Activated CD4-positive, alpha-beta memory T cell treated with anti-CD3 and anti-CD28 coated beads for 36 hours (primary cell): ENCODE measurements around the gene CHRNA3. TPM values are rescaled to one million over a fixed set of nuclear protein-coding genes. Genes with fewer than 3 reads are reported as not detected.

Experiments used
- CTCF ChIA-PET: fragments of 350-600 bp; sonication (Branson Sonifier 250); formaldehyde crosslinking; loops from one replicate; lab custom pipeline; 2021; ENCODE audit warnings: antibody characterized with exemption, inconsistent platforms; lab: Charles Lee
- POLR2A ChIA-PET: fragments of 350-600 bp; sonication (Branson Sonifier 250); formaldehyde crosslinking; loops from one replicate; lab custom pipeline; 2021; ENCODE audit warnings: antibody characterized with exemption; lab: Charles Lee
- DNase-seq: peaks from one replicate; pipeline ENCODE4 v3.0.0-alpha.2; 2020
- H3K27ac Mint-ChIP-seq: one replicate; pipeline ENCODE4 v1.8.0; 2021; ENCODE audit warnings: mixed read lengths
- H3K27me3 Mint-ChIP-seq: one replicate; pipeline ENCODE4 v1.8.0; 2021; ENCODE audit warnings: mixed read lengths
- H3K36me3 Mint-ChIP-seq: one replicate; pipeline ENCODE4 v1.8.0; 2021; ENCODE audit warnings: mixed read lengths
- H3K4me1 Mint-ChIP-seq: one replicate; pipeline ENCODE4 v1.8.0; 2021; ENCODE audit warnings: low read depth, mixed read lengths
- H3K4me3 Mint-ChIP-seq: one replicate; pipeline ENCODE4 v1.8.0; 2021; ENCODE audit warnings: mild to moderate bottlenecking, mixed read lengths
- H3K9me3 Mint-ChIP-seq: one replicate; pipeline ENCODE4 v1.8.0; 2021; ENCODE audit warnings: mixed read lengths
- intact Hi-C: fragments of 100-400 bp; cut with micrococcal nuclease; formaldehyde crosslinking; loops from one replicate; pipeline ENCODE4 v1.15.1; 2023
- total RNA-seq, 2 experiments: library from RNA; stranded (reverse); gene quantifications; one replicate each; pipeline ENCODE4 v1.2.3, GENCODE V29; 2021

The CHRNA3 gene
- total RNA-seq, 2 experiments from 2014 or later = not detected

DNA sequence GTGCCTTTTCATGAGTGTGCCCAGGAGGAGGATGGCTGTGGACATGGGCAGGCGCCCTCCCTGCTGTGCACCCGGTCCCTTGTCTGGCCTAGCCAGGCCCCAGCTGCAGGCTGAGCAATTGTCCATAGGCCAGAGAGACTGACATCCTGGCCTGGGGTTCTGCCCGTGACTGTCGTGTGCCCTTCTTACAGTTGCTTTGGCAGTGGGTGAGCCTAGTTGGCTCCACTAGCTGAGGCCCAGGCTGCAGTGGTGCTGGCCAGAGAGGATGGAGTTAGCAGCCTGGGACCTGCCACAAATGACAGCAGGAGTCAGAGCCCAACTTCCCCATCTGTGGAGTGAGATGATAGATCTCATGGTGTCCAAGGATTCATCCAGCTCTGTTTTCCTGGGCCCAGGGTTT is 29.2 kb upstream of the CHRNA3 start:
- Mint-ChIP-seq H3K36me3 (no peaks in the 10 kb centered on the region), H3K27ac (no peak overlapping the region), H3K27me3 (peaks cover 2% of the 10 kb centered on the region), H3K4me1 (no peaks in the 10 kb centered on the region), H3K4me3 (no peak overlapping the region), H3K9me3 (no peaks in the 10 kb centered on the region)
- ChIA-PET POLR2A (no interaction called here), CTCF (no interaction called here)
- intact Hi-C loops = no loop called here
- no peak for DNase-seq

DNA sequence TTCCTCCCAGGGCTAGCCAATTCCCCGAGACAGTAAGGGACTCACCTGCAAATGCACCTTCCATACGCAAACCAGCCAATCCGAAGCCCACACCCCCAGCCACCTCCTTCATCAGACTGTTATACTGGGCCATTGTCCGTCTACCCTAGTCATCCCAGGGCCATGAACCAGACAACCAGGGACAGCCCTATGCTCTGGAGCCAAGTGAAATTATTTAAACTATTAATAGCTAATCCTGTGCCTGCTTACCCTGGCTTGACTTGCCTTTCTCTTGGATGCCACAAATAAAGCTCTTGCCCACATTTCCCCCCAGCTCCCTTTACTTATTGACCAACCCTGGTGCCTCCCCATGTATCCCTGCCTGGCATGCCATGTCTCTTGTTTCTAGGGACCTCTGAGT is 24.2 kb upstream of the CHRNA3 start:
- peaks cover 15% of the 10 kb centered on the region for H3K27me3 Mint-ChIP-seq
- H3K4me3 Mint-ChIP-seq = no peak overlapping the region
- no peak overlapping the region for H3K27ac Mint-ChIP-seq
- no peaks in the 10 kb centered on the region for H3K9me3 Mint-ChIP-seq
- ChIA-PET POLR2A (no interaction called here), CTCF (no interaction called here)
- no peaks in the 10 kb centered on the region for H3K36me3 Mint-ChIP-seq
- no peak for DNase-seq
- peaks cover 10% of the 10 kb centered on the region for H3K4me1 Mint-ChIP-seq
- intact Hi-C loops = no loop called here

DNA sequence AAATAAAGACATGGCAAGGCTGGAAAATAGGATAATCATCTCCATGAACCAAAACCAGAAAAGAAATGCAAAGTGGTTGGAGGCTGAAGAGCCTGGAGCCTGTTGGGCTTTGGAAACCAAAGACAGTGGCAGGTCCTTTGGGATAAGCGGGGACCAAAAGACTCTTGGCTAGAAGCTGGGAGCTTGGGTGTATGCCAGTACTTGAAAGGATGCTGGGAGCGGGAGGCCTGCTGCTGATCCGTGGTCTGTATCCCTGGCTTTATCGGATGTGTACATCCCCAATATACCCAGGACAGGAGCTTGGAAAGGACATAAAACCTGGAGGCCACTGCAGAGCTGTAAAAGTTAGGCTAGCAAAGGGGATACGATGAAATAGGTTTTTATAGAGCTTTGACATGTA is 21.5 kb upstream of the CHRNA3 start:
- POLR2A ChIA-PET = no interaction called here
- H3K4me1 Mint-ChIP-seq = peaks cover 10% of the 10 kb centered on the region
- DNase-seq = no peak

DNA sequence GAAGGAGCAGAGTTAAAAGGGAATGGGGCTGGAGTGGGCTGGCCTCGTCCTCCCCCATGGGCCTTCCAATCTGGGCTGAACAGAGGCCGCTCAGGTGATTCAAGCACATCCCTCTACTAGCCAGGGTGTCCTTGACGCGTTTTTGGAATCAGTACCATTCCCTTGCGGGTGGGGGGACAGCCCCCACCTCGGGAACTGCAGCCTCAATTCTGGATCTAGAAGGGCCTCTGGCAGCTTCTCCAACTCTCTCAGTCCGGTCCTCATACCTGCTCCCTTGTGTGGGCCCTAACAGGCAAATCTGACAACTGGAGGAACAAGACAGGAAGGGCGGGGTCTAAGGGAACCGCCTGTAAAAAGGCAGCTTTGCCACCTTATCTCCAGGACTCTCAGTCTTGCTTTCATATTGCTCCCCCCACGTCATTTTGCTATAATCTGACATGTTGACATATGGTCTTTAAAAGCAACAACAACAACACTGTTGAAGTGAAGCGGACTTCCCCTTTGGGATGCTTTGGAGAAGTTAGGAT is 21.0 kb upstream of the CHRNA3 start:
- ChIA-PET POLR2A (no interaction called here), CTCF (no interaction called here)
- Mint-ChIP-seq H3K4me3 (no peak overlapping the region), H3K27me3 (peaks cover 20% of the 10 kb centered on the region), H3K9me3 (no peaks in the 10 kb centered on the region), H3K27ac (no peak overlapping the region), H3K36me3 (no peaks in the 10 kb centered on the region), H3K4me1 (peaks cover 10% of the 10 kb centered on the region)
- intact Hi-C loops = no loop called here
- no peak for DNase-seq

More for the DNA sequence above, 21.5 kb upstream of the CHRNA3 start:
- no peaks in the 10 kb centered on the region for H3K36me3 Mint-ChIP-seq
- intact Hi-C loops = no loop called here
- H3K27ac Mint-ChIP-seq = no peak overlapping the region
- no peaks in the 10 kb centered on the region for H3K9me3 Mint-ChIP-seq
- H3K27me3 Mint-ChIP-seq = peaks cover 20% of the 10 kb centered on the region
- CTCF ChIA-PET = no interaction called here
- H3K4me3 Mint-ChIP-seq = no peak overlapping the region

DNA sequence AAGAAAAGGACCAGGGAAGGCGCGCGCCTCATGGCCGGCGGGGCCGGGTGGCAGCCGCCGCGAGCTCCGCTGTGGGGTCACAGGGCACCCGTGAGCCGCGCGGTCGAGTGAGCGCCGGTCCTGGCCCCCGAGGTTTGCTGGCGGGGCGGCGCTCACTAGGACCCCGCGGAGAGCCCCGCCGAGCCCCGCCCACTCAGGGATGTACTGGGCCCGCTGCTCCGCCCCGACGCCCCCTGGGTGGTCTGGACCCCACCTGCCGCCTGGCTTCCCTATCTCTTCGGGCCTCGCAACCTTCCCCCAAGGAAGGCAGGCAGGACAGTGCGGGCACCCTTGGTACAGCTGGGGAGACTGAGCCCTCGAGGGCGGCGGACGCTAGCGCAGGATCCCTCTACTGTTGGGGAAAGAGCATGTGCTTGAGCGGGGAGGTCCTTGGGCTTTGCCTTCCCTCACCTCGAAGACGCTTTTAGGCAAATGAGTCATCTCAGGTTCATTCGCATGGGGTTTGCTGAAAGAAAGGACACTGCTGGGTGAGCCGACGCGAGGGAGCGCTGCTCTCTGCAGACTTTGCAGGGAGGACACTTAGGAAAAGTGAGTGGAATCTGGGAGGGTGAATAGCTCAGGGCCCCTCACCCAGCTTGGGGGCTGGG is 20.4 kb upstream of the CHRNA3 start, which contains the start of gene CHRNB4:
CHRNB4 (minus strand) TSS at position 109 of the 647 bp plus-strand sequence; CDS start at position 32, 77 bp downstream.
- intact Hi-C loops = no loop called here
- Mint-ChIP-seq H3K27ac (no peak within 1 kb of the TSS), H3K36me3 (no peaks in the 10 kb centered on the region), H3K27me3 (peaks cover 20% of the 10 kb centered on the region), H3K4me1 (peaks cover 10% of the 10 kb centered on the region), H3K4me3 (peak within 1 kb of the TSS; percentile 44), H3K9me3 (no peaks in the 10 kb centered on the region)
- no peak for DNase-seq
- ChIA-PET CTCF (interaction anchor here (1.4 kb wide), 1 partner anchor 97 kb away, joined by 3 read pairs; no protein-coding TSS in a partner anchor), POLR2A (no interaction called here)

DNA sequence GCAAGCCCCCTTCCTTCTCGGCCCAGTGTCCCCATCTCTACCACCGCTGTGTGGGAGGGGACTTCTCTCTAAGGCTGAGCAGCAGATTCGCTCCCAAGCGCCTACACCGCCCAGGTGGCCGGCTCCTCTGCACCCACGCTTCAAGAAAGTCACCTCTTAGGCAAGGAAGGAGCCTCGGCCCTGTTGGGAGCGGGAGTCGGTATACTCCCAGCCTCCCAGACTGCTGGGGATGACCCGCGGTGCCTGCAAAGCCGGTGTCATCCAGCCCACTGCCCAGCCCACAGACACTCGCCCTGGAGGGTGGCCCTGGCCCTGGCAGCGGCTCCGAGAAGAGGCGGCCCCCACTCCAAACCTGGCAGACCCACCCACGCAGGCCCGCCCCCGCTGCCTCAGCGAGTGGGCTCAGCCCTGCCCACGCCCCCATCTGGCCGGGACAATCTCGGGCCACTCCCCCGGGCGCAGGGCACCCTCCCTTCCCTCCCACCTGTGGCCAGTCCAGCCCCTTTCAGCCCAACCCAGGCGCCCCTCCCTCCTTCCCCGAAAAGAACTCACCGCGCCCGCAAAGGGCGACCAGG is 19.8 kb upstream of the CHRNA3 start:
- no peaks in the 10 kb centered on the region for H3K36me3 Mint-ChIP-seq
- H3K4me3 Mint-ChIP-seq = peak overlapping the region; percentile 44
- POLR2A ChIA-PET = no interaction called here
- intact Hi-C loops = no loop called here
- no peak overlapping the region for H3K27ac Mint-ChIP-seq
- CTCF ChIA-PET = interaction anchor here (0.6 to 3.3 kb wide), 4 partner anchors 13 to 97 kb away, joined by 3 to 30 read pairs (median 3); no protein-coding TSS in a partner anchor
- peaks cover 20% of the 10 kb centered on the region for H3K27me3 Mint-ChIP-seq
- no peak for DNase-seq
- peaks cover 10% of the 10 kb centered on the region for H3K4me1 Mint-ChIP-seq
- H3K9me3 Mint-ChIP-seq = no peaks in the 10 kb centered on the region

DNA sequence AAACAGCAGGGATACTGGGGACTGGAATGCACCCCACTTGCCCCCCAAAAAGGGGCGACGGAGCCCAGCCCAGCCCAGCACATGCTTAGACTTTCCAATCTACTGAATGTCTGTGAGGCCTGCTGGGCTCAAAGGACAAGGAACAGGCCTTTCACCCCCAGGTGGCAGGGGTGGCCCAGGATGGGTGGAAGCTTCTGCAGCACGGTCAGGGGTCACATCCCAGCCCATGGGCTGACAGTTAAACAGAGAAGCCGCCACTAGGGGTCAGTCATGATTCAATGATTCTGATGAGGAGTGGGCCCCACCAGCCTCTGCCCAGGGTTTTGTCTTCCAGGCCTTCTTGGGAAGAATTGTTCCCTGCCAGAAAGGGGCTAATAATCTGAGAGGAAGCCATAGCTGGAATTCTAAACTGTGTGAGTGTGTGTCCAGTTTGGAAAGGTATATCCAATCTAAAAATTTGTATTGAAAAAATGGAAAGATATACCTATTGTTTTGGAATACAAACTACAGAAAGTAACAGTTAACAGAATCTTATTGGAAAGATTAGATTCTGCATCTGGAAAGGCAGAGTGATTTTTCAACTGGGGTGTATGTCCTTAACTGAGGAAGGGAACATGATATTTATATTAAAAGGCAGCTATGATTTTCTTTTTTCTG is 18.0 kb upstream of the CHRNA3 start:
- intact Hi-C loops = loop anchor here (1.0 kb wide), 1 partner anchor 71 kb away; no protein-coding TSS in a partner anchor
- ChIA-PET CTCF (interaction anchor here (0.8 to 3.3 kb wide), 12 partner anchors 8 to 178 kb away, joined by 3 to 30 read pairs (median 4); no protein-coding TSS in a partner anchor), POLR2A (interaction anchor here (0.5 kb wide), 1 partner anchor 63 kb away, joined by 3 read pairs; no protein-coding TSS in a partner anchor)
- Mint-ChIP-seq H3K27me3 (peaks cover 20% of the 10 kb centered on the region), H3K4me3 (no peak overlapping the region), H3K36me3 (no peaks in the 10 kb centered on the region), H3K9me3 (no peaks in the 10 kb centered on the region), H3K27ac (no peak overlapping the region), H3K4me1 (peaks cover 10% of the 10 kb centered on the region)
- DNase-seq = peak; percentile 61

DNA sequence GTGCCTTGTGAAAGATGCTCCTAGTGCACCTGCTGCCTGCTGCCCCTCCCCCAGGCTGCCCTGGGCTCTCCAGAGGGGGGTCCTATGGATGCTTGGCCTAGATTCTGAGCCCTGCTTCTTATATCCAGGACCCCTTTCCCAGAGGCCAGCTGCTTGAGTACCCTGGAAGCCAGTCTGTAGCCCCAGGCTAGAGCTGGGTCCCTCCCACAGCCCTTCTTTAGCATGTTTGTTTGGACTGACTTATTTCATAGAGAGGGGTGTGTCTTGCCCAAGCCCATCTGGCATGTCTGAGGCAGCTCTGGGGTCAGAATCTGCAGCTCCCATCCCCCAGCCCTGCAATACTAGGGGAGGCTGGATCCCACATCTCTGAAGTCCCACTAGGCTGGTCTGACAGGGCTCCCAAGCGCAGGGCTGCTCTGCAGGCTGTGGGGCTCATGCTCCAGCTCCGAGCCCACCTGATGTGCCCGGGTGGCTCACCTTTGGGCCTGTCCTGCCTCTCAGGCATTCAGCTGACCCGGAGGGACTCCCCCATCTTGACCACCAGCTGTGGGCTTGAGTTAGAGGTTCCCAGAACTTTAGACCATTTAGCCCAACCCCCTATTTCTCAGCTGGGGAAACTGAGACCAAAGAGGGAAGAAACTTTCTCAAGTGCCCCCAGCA is 17.1 kb upstream of the CHRNA3 start:
- H3K27ac Mint-ChIP-seq = no peak overlapping the region
- ChIA-PET CTCF (interaction anchor here (1.0 to 3.3 kb wide), 6 partner anchors 15 to 179 kb away, joined by 3 to 30 read pairs (median 6); no protein-coding TSS in a partner anchor), POLR2A (no interaction called here)
- H3K27me3 Mint-ChIP-seq = peaks cover 20% of the 10 kb centered on the region
- H3K4me3 Mint-ChIP-seq = no peak overlapping the region
- no peak for DNase-seq
- H3K9me3 Mint-ChIP-seq = peaks cover 8% of the 10 kb centered on the region
- intact Hi-C loops = loop anchor here (1.0 kb wide), 1 partner anchor 71 kb away; no protein-coding TSS in a partner anchor
- H3K4me1 Mint-ChIP-seq = peaks cover 10% of the 10 kb centered on the region
- no peaks in the 10 kb centered on the region for H3K36me3 Mint-ChIP-seq

DNA sequence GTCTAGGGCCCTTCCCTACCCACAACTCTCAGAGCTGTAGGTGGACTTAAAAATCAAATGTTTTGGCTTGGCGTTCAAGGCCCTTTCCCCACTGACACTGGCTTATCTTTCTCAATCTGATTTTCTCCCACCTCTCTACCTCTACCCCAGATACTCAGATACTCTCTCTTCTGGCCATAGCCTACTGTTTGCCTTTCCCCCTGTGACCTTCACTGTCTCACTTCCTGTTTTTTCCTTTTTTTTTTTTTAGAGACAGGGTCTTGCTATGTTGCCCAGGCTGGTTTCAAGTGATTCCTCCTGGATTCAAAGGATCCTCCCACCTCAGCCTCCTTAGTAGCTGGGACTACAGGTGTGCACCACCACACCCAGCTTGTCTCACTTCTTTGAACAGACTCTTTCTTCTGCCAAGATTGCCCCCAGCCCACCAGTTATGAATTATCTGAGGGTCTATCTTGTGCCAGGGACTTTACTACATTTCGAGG is 15.6 kb upstream of the CHRNA3 start:
- Mint-ChIP-seq H3K4me1 (peaks cover 7% of the 10 kb centered on the region), H3K36me3 (no peaks in the 10 kb centered on the region), H3K27me3 (peaks cover 13% of the 10 kb centered on the region), H3K4me3 (no peak overlapping the region), H3K27ac (no peak overlapping the region), H3K9me3 (peaks cover 9% of the 10 kb centered on the region)
- DNase-seq = no peak
- POLR2A ChIA-PET = no interaction called here
- intact Hi-C loops = no loop called here
- CTCF ChIA-PET = interaction anchor here (1.6 kb wide), 1 partner anchor 73 kb away, joined by 3 read pairs; no protein-coding TSS in a partner anchor

DNA sequence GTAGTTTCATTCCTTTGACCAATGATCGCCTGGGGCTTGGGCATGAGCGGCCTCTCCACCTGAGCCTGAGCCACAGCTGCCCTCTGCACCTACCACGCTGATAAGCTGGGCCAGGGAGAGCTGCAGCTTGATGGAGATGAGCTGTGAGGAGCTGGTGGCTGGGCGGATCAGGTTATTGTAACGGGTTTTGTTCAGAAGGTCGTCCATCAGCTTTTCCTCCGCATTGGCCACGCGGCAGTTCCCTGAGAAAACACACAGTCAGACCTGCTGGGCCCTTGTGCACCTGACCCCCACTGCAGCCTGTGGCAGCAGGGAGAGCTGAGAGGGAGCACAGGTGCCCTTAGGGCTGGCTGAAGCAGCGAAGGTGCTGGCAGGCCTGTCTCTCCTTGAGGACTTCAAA is 14.6 kb upstream of the CHRNA3 start:
- POLR2A ChIA-PET = no interaction called here
- no peak overlapping the region for H3K27ac Mint-ChIP-seq
- H3K4me3 Mint-ChIP-seq = no peak overlapping the region
- H3K27me3 Mint-ChIP-seq = peaks cover 7% of the 10 kb centered on the region
- CTCF ChIA-PET = interaction anchor here (1.6 kb wide), 1 partner anchor 74 kb away, joined by 3 read pairs; no protein-coding TSS in a partner anchor
- no peaks in the 10 kb centered on the region for H3K36me3 Mint-ChIP-seq
- intact Hi-C loops = no loop called here
- H3K9me3 Mint-ChIP-seq = peaks cover 9% of the 10 kb centered on the region
- no peak for DNase-seq
- H3K4me1 Mint-ChIP-seq = peaks cover under 1% of the 10 kb centered on the region

DNA sequence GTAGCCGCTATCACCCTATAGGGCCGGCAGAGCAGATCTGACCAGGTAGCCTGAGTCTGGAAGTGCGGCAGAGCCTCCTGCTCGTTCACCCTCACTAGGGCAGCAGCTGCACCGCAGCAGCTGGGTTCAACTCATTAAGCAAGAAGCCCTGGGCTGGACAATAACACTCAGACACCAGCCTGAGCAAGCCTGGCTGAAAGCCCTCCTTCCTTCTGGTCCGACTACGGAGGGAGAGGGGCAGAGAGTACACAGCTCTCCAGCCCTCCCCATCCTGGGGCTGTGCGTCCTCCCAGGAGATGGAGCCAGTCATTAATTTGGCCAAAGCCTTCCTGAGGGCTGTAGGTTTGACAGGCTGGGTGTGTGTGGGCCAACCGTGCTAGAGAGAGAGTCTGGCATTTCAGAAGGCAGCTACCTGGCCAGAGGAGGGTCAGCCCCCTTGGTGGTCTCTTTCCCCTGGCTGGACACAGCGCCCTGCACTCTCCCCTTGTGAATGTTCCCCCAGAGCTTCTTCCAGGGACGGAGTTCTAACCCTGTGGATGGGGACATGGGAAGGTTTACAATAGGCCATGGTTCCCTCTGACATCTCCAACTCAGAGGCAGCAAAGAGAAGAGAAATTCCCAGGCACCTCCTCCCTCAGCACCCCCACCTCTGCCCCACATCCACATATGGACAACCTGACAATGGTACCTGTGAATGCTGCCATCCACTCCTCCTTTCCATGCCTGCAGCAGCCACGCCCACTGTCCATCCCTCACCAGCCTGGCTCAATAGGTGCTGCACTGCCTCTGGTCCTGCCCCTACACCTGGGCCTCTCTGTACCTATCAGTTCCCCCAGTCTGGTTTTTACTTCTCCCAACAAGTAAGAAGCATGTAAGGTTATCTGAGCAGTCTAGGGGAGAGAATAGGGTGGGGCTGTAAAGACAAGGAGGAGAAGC is 13.7 kb upstream of the CHRNA3 start:
- no peaks in the 10 kb centered on the region for H3K36me3 Mint-ChIP-seq
- peaks cover 2% of the 10 kb centered on the region for H3K27me3 Mint-ChIP-seq
- H3K27ac Mint-ChIP-seq = no peak overlapping the region
- POLR2A ChIA-PET = no interaction called here
- no peaks in the 10 kb centered on the region for H3K4me1 Mint-ChIP-seq
- H3K4me3 Mint-ChIP-seq = no peak overlapping the region
- peaks cover 9% of the 10 kb centered on the region for H3K9me3 Mint-ChIP-seq
- CTCF ChIA-PET = no interaction called here
- intact Hi-C loops = no loop called here
- no peak for DNase-seq
